HPDE6-E6E7 (cell line): ENCODE results near the gene COL25A1.
"Not testable (repeated sequence)": the region's sequence is repeated elsewhere in the genome, so short reads cannot be mapped to it uniquely, and the experiment has no call there.

Experiments used
- DNase-seq: peaks from one replicate; pipeline ENCODE4 v3.0.0; 2011; ENCODE audit warnings: missing footprints; ENCODE audit errors: extremely low spot score

COL25A1 gene

GRCh38 chr4:109052821-109053220, 249.6 kb downstream of the COL25A1 start:
- no peak for DNase-seq

- DNase-seq: no peak
Measured at GRCh38 chr4:109051054-109051453, 251.4 kb downstream of the COL25A1 start.

GRCh38 chr4:109049926-109050325, 252.5 kb downstream of the COL25A1 start:
- no peak for DNase-seq

GRCh38 chr4:109046471-109047201, 255.8 kb downstream of the COL25A1 start:
- peak; percentile 1 for DNase-seq

- no peak for DNase-seq
Measured at GRCh38 chr4:109044431-109044830, 258.0 kb downstream of the COL25A1 start.

GRCh38 chr4:109043286-109043685, 259.2 kb downstream of the COL25A1 start:
- no peak for DNase-seq

- no peak for DNase-seq
Measured at GRCh38 chr4:109041463-109042360, 260.7 kb downstream of the COL25A1 start.

GRCh38 chr4:109040441-109040840, 262.0 kb downstream of the COL25A1 start:
- no peak for DNase-seq

GRCh38 chr4:109037026-109037425, 265.4 kb downstream of the COL25A1 start:
- DNase-seq: no peak

GRCh38 chr4:109033993-109034392, 268.5 kb downstream of the COL25A1 start:
- DNase-seq: no peak

GRCh38 chr4:109032671-109033070, 269.8 kb downstream of the COL25A1 start:
- DNase-seq: no peak

GRCh38 chr4:109029987-109030386, 272.5 kb downstream of the COL25A1 start:
- no peak for DNase-seq

- DNase-seq: no peak
Measured at GRCh38 chr4:109027016-109027500, 275.4 kb downstream of the COL25A1 start.

- no peak for DNase-seq
Measured at GRCh38 chr4:109026588-109026987, 275.9 kb downstream of the COL25A1 start.

- no peak for DNase-seq
Measured at GRCh38 chr4:109025471-109026076, 276.9 kb downstream of the COL25A1 start.

- no peak for DNase-seq
Measured at GRCh38 chr4:109022961-109023360, 279.5 kb downstream of the COL25A1 start.

GRCh38 chr4:109021630-109022029, 280.8 kb downstream of the COL25A1 start:
- DNase-seq: not testable (repeated sequence)

GRCh38 chr4:109020861-109021260, 281.6 kb downstream of the COL25A1 start:
- DNase-seq: no peak

- no peak for DNase-seq
Measured at GRCh38 chr4:109016200-109016599, 286.3 kb downstream of the COL25A1 start.

- DNase-seq: no peak
Measured at GRCh38 chr4:109015413-109015810, 287.0 kb downstream of the COL25A1 start.

GRCh38 chr4:109014593-109015412, 287.7 kb downstream of the COL25A1 start:
- no peak for DNase-seq
